A549 treated with Hydrocortisone at 1 μM for 4 hours (cell line): ENCODE data around the gene DRD4. TPM values are rescaled to one million over a fixed set of nuclear protein-coding genes. Genes with fewer than 3 reads are reported as not detected.

ENCODE experiments used
- total RNA-seq: library from RNA; stranded (reverse); fragments of 200-300 nt; extraction: Qiagen RNA extraction; gene quantifications from 5 replicates; pipeline ENCODE4 v1.2.3, GENCODE V29; 2022

DRD4 gene
- total RNA-seq: 0.10 to 0.31 TPM (median 0.22 TPM) in 5 replicates

DNA sequence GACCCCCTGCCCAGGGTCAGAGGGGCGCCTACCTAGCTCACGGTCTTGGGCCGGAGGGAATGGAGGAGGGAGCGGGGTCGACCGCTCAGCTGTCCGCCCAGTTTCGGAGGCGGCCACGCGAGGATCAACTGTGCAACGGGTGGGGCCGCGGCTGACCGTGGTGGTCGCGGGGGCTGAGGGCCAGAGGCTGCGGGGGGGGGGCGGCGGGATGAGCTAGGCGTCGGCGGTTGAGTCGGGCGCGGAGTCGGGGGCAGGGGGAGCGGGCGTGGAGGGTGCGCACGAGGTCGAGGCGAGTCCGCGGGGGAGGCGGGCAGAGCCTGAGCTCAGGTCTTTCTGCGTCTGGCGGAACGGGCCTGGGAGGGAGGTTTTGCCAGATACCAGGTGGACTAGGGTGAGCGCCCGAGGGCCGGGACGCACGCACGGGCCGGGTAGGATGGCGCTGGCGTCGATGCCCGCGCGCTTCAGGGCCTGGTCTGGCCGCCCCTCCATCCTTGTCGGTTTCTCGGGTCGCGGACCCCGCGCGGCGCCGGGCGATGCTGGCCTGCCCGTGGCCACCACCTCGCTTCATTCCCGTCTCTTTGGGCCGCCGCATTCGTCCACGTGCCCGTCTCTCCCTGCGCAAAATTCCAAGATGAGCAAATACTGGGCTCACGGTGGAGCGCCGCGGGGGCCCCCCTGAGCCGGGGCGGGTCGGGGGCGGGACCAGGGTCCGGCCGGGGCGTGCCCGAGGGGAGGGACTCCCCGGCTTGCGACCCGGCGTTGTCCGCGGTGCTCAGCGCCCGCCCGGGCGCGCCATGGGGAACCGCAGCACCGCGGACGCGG lies at the start of gene DRD4:
DRD4 (plus strand) TSS at position 759 of the 822 bp plus-strand sequence; CDS start at position 795, 36 bp downstream.

DNA sequence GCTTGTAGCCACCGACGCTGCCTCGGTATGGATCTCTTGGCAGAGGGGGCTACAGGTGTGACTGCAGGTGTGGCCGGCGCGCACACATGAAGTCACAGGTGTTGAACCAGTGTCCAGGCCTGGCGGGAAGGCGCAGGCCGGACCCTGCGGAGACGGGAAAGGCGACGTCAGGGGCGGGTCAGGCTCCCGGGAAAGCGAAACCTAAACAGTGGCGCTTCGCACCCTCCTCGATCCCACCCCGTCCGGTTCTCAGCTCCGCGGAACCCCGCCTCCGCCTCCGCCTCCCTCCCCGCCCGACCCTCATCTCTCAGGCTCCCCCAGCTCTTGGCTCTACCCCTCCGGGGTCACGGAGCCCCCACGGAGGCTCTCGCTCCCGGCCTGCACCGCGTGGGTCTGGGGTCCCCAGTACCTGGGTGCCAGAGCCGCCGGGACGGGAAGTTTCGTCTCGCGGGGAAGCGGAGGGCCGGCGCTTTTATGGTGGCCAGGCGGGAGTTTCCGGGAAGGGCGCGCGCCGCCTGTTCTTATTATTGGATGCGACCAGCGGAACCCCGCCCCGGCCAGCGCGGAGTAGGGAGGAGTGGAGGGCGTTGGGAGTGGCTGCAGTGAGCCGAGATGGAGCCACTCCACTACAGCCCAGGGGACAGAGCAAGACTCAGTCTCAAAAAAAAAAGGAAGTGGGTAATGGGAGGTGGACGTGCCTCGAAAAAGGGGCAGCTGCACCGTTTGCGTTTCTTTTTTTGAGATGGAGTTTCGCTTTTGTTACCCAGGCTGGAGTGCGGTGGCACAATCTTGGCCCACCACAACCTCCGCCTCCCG lies 21.4 kb upstream of the DRD4 start, which contains the start of gene IRF7:
IRF7 (minus strand) TSS at position 447 of the 816 bp plus-strand sequence. CDS start 586 bp downstream, outside the sequence.

DNA sequence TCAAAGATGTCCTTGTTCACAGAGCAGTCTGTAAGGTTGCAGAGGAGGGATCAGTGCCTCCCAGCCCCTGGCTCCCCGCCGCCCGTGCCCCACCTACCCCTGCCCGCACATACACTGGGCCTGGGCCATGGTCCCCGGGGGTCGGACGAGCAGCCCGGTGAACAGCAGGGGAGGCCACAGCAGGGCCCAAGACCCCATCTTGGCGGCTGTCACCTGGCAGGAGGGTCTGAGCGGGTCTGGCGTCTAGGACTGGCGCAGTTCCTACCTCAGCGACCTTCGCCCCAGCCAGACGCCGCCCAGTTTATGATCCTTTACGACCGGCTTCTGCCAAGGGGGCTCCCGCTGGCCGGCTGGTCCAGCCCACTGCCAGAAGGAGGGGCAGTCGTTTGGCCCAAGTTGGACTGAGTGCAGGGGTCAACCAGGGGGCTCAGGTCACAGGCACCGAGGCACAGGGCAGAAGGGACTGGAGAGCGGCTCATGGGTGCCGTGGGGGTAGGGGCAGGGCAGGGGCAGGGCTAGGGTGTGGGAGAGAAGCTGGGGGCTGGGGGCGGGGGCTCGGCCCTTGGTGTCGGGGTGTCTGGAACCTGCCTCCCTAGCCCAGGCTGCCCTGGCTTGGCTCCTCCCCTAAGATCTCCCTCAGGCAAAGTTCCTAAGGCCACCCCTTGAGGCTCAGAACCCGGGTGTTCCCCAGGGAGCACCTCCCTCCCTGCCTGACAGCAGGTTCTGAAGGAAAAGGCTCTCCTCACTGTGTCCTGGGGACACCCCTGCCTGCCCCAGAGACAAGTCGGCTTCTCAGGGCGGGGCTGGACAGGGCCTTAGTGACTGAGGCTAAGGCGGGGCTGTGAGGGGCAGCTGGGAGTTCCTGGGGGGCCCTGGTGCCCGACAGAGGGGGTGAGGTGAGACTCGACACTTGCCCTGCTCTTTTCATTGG lies 12.1 kb upstream of the DRD4 start, which contains the start of gene CDHR5:
CDHR5 (minus strand) TSS at position 251 of the 931 bp plus-strand sequence; CDS start at position 198, 53 bp downstream.

DNA sequence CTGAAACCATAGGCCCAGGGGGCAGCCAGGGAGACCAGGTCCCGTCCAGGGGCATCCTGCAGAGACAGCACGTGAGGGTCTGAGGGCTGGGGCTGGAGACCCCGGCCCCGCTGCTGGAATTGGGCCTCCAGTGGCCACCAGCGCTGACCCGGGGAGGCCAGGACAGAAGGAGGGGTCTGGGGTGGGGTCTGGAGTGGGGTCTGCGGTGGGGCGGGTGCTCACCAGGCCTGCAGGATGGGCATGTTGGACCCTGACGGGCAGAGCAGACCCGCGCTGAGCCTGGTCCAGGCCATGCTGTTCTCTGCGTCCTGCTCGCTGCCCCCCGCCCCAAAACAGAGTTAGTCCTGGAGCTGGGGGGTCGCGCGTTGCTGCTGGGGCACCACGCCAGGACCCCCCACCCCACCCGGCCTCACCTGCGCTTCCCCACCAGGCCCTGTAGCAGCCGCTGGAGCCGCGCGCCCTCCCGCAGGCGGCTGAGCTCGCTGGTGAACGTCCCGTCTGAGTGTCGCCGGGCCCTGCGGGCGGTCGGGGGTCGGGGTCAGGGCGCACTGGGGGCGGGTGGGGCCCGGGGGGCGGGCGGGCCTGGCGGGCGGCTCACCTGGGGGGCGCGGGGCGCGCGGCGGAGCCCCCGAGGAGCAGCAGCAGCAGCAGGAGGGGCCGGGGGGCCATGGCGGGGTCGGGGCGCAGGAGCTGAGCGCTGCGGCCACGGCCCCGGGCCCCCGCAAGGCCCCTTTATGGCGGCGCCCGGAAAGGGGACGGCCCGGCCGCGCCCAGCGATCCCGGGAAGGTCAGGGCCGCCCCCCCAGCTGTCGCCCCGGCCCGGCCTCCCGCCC lies 10.4 kb upstream of the DRD4 start, which contains the start of gene SCT:
SCT (minus strand) TSS at position 707 of the 833 bp plus-strand sequence; CDS start at position 669, 38 bp downstream.

Other genes starting within 250 kb of the DRD4 start
- 29.7 to 39.3 TPM (median 38.3 TPM) in 5 replicates for gene PKP3, start 243.1 kb upstream of the DRD4 start, total RNA-seq
- 49.9 to 91.7 TPM (median 86.6 TPM) in 5 replicates for gene SIGIRR, start 222.3 kb upstream of the DRD4 start, total RNA-seq
- gene ANO9, start 195.3 kb upstream of the DRD4 start, total RNA-seq: 0.75 to 1.4 TPM (median 0.89 TPM) in 5 replicates
- gene PTDSS2, start 187.0 kb upstream of the DRD4 start, total RNA-seq: 37.1 to 44.4 TPM (median 42.1 TPM) in 5 replicates
- gene RNH1, start 130.0 kb upstream of the DRD4 start, total RNA-seq: 143 to 179 TPM (median 169 TPM) in 5 replicates
- 107 to 177 TPM (median 154 TPM) in 5 replicates for gene HRAS, start 101.7 kb upstream of the DRD4 start, total RNA-seq
- 0.71 to 0.86 TPM (median 0.81 TPM) in 5 replicates for gene LRRC56, start 99.7 kb upstream of the DRD4 start, total RNA-seq
- gene LMNTD2, start 76.5 kb upstream of the DRD4 start, total RNA-seq: 1.9 to 2.8 TPM (median 2.7 TPM) in 5 replicates
- gene RASSF7, start 76.3 kb upstream of the DRD4 start, total RNA-seq: 50.5 to 64.1 TPM (median 51.3 TPM) in 5 replicates
- gene PHRF1, start 60.8 kb upstream of the DRD4 start, total RNA-seq: 34.9 to 36.8 TPM (median 35.7 TPM) in 5 replicates
- 6.2 to 7.7 TPM (median 6.8 TPM) in 5 replicates for gene IRF7, start 21.3 kb upstream of the DRD4 start, total RNA-seq
- 0.03 to 0.13 TPM (median 0.03 TPM) in 3 of 5 replicates, not detected in the others for gene CDHR5, start 12.3 kb upstream of the DRD4 start, total RNA-seq
- gene SCT, start 10.1 kb upstream of the DRD4 start, total RNA-seq: not detected in 5 replicates
- gene DEAF1, start 58.0 kb downstream of the DRD4 start, total RNA-seq: 29.4 to 37.4 TPM (median 34.6 TPM) in 5 replicates
- gene TMEM80, start 58.5 kb downstream of the DRD4 start, total RNA-seq: 8.8 to 11.2 TPM (median 11.0 TPM) in 5 replicates
- gene EPS8L2, start 69.0 kb downstream of the DRD4 start, total RNA-seq: 86.6 to 123 TPM (median 114 TPM) in 5 replicates
- 392 to 415 TPM (median 399 TPM) in 5 replicates for gene TALDO1, start 110.2 kb downstream of the DRD4 start, total RNA-seq
- gene GATD1, start 140.2 kb downstream of the DRD4 start, total RNA-seq: 37.2 to 46.9 TPM (median 43.5 TPM) in 5 replicates
- gene CEND1, start 152.8 kb downstream of the DRD4 start, total RNA-seq: 1.4 to 2.8 TPM (median 2.4 TPM) in 5 replicates
- gene SLC25A22, start 161.0 kb downstream of the DRD4 start, total RNA-seq: 27.4 to 34.4 TPM (median 31.1 TPM) in 5 replicates
- gene PIDD1, start 168.0 kb downstream of the DRD4 start, total RNA-seq: 10.1 to 14.2 TPM (median 13.5 TPM) in 5 replicates
- 1,408 to 2,641 TPM (median 2,478 TPM) in 5 replicates for gene RPLP2, start 172.7 kb downstream of the DRD4 start, total RNA-seq
- gene PNPLA2, start 181.6 kb downstream of the DRD4 start, total RNA-seq: 37.4 to 59.4 TPM (median 57.4 TPM) in 5 replicates
- 3.0 to 6.3 TPM (median 5.7 TPM) in 5 replicates for gene CRACR2B, start 190.7 kb downstream of the DRD4 start, total RNA-seq
- 809 to 892 TPM (median 846 TPM) in 5 replicates for gene CD151, start 195.7 kb downstream of the DRD4 start, total RNA-seq
- gene POLR2L, start 205.3 kb downstream of the DRD4 start, total RNA-seq: 474 to 756 TPM (median 614 TPM) in 5 replicates
- 139 to 194 TPM (median 190 TPM) in 5 replicates for gene TSPAN4, start 205.6 kb downstream of the DRD4 start, total RNA-seq